ENCODE measurements around the gene CLDN2.

The CLDN2 gene

GRCh38 chrX:106973433-106974149, 53.4 kb downstream of the CLDN2 start:
- no peak for DNase-seq (ENCODE audit: low read depth, low spot score)
- no peak for TF ChIP-seq FOXP2 (optimal IDR thresholded peaks at IDR 0.05; ENCODE audit: control extremely low read depth, extremely low read length, insufficient read depth)
- no peak for TF ChIP-seq EZH2 (IDR thresholded peaks at IDR 0.05)
- TF ChIP-seq POLR2AphosphoS5 (IDR thresholded peaks at IDR 0.05; ENCODE audit: borderline replicate concordance, low read depth, low read length) = no peak
- Histone ChIP-seq H3K4me3 (no peak overlapping the region), H3K36me3 (ENCODE audit: insufficient read depth, low read length) (no peaks in the 10 kb centered on the region), H3K9me3 (ENCODE audit: low read depth, low read length) (no peaks in the 10 kb centered on the region), H3K9ac (ENCODE audit: insufficient read length) (no peak overlapping the region), H3K27ac (no peak overlapping the region)

- no peaks in the 10 kb centered on the region for H3K9me3 ChIP-seq (ENCODE audit: low read depth, low read length)
- no peak for DNase-seq (ENCODE audit: low read depth, low spot score)
- no peak overlapping the region for H3K9ac ChIP-seq (ENCODE audit: insufficient read length)
- H3K4me3 ChIP-seq = no peak overlapping the region
- TF ChIP-seq EZH2 (IDR thresholded peaks at IDR 0.05) (no peak), POLR2AphosphoS5 (IDR thresholded peaks at IDR 0.05; ENCODE audit: borderline replicate concordance, low read depth, low read length) (no peak), FOXP2 (optimal IDR thresholded peaks at IDR 0.05; ENCODE audit: control extremely low read depth, extremely low read length, insufficient read depth) (no peak)
- H3K27ac ChIP-seq = no peak overlapping the region
- H3K36me3 ChIP-seq (ENCODE audit: insufficient read depth, low read length) = no peaks in the 10 kb centered on the region
Measured at GRCh38 chrX:106976416-106976815, 56.2 kb downstream of the CLDN2 start.
